T-helper 1 cell treated with Interleukin-12 subunit alpha and Interleukin-12 subunit beta and Interleukin-4 antibody, amounts not matched to agents 30 μg/mL and 1 μg/mL, for 36 hours (primary cell): ENCODE data around the gene TRAF1.

ENCODE experiments used
- H3K27ac Mint-ChIP-seq: one replicate; pipeline ENCODE4 v1.8.0; 2021; ENCODE audit warnings: mild to moderate bottlenecking, mixed read lengths
- H3K27me3 Mint-ChIP-seq: one replicate; pipeline ENCODE4 v1.8.0; 2021; ENCODE audit warnings: low read depth, mixed read lengths
- H3K36me3 Mint-ChIP-seq: one replicate; pipeline ENCODE4 v1.8.0; 2021; ENCODE audit warnings: low read depth, mixed read lengths
- H3K4me1 Mint-ChIP-seq: one replicate; pipeline ENCODE4 v1.8.0; 2021; ENCODE audit warnings: low read depth, mixed read lengths
- H3K4me3 Mint-ChIP-seq: one replicate; pipeline ENCODE4 v1.8.0; 2021; ENCODE audit warnings: mild to moderate bottlenecking, moderate library complexity, mixed read lengths
- H3K9me3 Mint-ChIP-seq: one replicate; pipeline ENCODE4 v1.8.0; 2021; ENCODE audit warnings: mixed read lengths

The TRAF1 gene

DNA sequence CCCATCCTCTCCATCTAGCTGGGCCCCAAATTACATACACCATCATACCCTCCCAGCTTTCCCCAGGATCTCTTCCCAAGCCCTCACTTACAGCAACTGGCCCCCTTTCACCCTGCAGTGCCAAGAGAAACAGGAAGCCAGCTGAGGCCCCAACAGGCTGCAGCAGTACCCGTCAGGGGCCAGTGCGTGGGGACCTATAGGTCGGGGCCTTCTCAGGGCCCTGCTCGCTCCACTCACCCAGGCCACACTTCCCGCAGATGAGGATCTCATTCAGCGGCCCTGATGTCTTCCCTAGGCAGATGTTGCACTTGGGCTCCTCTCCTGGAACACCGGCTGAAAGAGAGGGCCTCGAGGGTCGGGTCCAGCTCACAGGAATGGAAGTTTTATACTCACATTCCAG, 56.4 kb downstream of the TRAF1 start:
- H3K27me3 Mint-ChIP-seq = no peaks in the 10 kb centered on the region
- H3K36me3 Mint-ChIP-seq = peaks cover 58% of the 10 kb centered on the region
- H3K27ac Mint-ChIP-seq = peak overlapping the region; percentile 52
- no peaks in the 10 kb centered on the region for H3K9me3 Mint-ChIP-seq
- H3K4me1 Mint-ChIP-seq = peaks cover 47% of the 10 kb centered on the region
- no peak overlapping the region for H3K4me3 Mint-ChIP-seq

DNA sequence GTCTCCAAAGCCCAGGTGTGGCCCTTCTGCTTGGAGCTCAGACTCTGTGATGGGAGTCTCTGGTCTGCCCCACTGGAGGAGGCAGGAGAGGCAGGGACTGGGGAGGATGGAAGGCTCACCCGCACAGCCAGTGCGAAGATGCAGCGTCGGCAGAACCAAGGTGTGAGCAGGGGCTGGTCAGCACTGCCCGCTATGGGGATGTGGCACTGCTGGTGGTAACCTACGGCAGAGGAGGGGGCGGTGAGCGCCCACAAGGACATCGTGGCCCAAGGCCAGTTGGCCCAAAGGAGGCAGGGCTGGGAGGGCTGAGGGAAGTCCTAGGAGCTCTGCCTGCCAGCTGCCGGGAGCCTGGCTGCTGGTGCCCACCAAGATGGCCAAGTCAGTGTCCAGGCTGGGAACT, 56.9 kb downstream of the TRAF1 start:
- H3K27ac Mint-ChIP-seq = peak overlapping the region; percentile 59
- peaks cover 55% of the 10 kb centered on the region for H3K36me3 Mint-ChIP-seq
- H3K4me1 Mint-ChIP-seq = peaks cover 44% of the 10 kb centered on the region
- H3K9me3 Mint-ChIP-seq = no peaks in the 10 kb centered on the region
- H3K27me3 Mint-ChIP-seq = no peaks in the 10 kb centered on the region
- peak overlapping the region; percentile 85 for H3K4me3 Mint-ChIP-seq

DNA sequence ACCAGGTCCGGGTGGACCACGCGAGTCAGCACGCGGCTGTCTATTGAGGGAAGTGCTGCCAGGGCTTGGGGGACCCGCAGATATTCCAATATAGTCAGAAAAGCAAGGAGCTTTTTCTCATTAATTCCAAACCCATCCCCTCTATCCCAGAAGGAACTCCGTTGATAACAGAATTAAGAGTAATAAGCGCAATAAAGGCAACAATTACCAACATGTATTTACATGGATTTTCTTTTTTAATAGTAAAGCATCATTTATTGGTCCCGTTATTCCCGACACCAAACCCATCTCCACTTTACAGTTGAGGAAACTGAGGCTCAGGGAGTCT, 57.3 kb downstream of the TRAF1 start:
- H3K4me1 Mint-ChIP-seq = peaks cover 40% of the 10 kb centered on the region
- peaks cover 52% of the 10 kb centered on the region for H3K36me3 Mint-ChIP-seq
- H3K4me3 Mint-ChIP-seq = peak overlapping the region; percentile 85
- H3K27ac Mint-ChIP-seq = peak overlapping the region; percentile 89
- no peaks in the 10 kb centered on the region for H3K9me3 Mint-ChIP-seq
- no peaks in the 10 kb centered on the region for H3K27me3 Mint-ChIP-seq

DNA sequence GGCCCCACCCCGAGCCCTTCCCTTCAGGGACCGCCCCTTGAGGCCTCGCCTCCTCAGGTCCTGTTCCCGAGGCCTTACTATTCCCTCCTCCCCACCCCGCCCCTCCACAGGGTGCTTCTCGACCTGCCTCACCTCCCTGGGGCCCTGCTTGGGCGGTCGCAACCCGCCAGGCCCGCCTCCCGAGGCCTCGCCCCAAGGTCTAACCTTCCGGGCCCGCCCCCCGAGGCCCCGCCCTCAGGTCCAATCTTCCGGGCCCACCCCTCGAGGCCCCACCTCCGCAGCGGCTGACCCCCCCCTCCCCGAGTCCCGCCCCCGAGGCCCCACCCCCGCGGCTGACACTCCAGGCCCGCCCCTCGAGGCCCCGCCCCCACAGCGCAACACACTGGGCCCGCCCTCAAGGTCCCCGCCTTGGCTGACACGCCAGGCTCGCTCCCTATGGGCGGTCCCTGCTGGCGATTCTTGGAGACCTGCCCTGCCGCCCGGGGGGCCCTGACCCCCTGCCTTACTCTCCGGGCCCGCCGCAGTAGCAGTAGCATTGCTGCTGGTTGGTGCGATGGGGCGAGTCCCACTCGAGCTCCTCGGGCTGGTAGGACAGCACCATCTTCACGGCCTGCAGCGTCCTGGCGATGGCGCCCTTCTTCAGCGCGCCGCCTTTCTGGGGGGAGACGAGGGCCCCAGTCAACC, 57.8 kb downstream of the TRAF1 start:
- Mint-ChIP-seq H3K4me3 (peak overlapping the region; percentile 85), H3K4me1 (peaks cover 35% of the 10 kb centered on the region), H3K27ac (peak overlapping the region; percentile 89), H3K36me3 (peaks cover 52% of the 10 kb centered on the region), H3K9me3 (no peaks in the 10 kb centered on the region), H3K27me3 (no peaks in the 10 kb centered on the region)

DNA sequence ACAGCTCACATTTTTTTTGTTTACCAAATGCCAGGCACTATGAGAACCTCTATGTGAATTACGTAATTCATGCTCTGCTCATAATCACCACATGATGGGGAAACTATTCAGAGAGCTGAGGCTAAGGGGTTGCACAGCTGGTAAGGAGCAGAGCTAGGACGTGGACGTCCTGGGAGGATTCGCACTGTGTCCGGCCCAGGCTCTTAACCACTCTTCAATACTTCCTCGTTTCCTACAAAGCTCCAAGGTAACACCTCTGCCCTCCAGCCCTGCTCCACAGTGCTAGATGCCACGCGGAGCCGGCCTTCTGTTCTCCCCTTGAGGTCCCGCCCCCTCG, 58.3 kb downstream of the TRAF1 start:
- Mint-ChIP-seq H3K27ac (peak overlapping the region; percentile 79), H3K4me1 (peaks cover 29% of the 10 kb centered on the region), H3K36me3 (peaks cover 51% of the 10 kb centered on the region), H3K27me3 (no peaks in the 10 kb centered on the region), H3K9me3 (no peaks in the 10 kb centered on the region), H3K4me3 (peak overlapping the region; percentile 63)

DNA sequence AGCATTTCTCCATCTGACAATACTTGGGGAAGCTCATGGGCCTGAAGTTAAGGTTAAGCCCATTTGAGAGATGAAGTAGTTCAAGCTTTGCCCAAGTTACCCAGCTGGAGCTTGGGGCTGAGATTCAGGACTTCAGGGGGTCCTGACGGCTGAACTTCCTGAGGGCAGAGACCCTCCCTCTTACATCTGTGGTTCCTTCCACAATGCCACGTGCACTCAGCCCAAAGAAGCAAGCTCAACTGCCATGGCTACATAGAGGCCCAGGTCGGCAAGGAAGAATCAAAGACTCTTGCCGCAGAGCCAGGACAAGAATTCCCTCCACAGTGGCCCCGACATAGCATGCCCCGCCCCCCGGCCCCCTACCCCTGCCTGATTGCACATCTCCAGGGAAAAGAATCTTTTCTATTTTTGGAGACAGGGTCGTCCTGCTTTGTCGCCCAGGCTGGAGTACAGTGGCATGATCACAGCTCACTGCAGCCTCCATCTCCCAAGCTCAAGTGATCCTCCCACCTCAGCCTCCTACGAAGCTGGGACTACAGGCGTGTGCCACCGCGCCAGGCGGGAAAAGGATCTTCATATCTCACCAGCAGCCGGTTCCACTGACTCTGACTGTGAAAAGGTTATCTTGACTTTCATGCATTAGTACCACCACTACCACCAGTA, 58.8 kb downstream of the TRAF1 start:
- peak overlapping the region; percentile 63 for H3K4me3 Mint-ChIP-seq
- no peaks in the 10 kb centered on the region for H3K27me3 Mint-ChIP-seq
- H3K36me3 Mint-ChIP-seq = peaks cover 52% of the 10 kb centered on the region
- H3K9me3 Mint-ChIP-seq = no peaks in the 10 kb centered on the region
- peaks cover 24% of the 10 kb centered on the region for H3K4me1 Mint-ChIP-seq
- peak overlapping the region; percentile 79 for H3K27ac Mint-ChIP-seq

DNA sequence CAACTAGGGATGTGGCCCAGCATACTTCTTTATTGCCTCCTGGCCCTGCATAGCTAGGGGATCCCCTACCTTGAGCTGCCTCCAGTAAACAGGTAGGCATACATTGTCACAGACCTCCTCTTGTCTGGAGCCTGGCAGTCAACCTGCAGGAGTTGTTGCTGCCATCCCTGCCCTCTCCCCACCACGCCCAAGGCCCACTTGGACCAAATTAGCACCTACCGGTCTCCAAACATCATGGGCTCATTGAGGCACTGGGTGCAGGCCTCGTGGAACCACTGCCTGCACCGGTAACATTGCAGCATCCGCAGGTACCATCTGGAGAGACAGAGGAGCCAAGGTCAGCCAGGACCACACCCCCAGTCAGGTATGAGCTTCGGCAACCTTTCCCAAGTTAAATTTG, 59.9 kb downstream of the TRAF1 start:
- Mint-ChIP-seq H3K27ac (peak overlapping the region; percentile 49), H3K27me3 (no peaks in the 10 kb centered on the region), H3K36me3 (peaks cover 50% of the 10 kb centered on the region), H3K9me3 (no peaks in the 10 kb centered on the region), H3K4me3 (no peak overlapping the region), H3K4me1 (peaks cover 17% of the 10 kb centered on the region)

DNA sequence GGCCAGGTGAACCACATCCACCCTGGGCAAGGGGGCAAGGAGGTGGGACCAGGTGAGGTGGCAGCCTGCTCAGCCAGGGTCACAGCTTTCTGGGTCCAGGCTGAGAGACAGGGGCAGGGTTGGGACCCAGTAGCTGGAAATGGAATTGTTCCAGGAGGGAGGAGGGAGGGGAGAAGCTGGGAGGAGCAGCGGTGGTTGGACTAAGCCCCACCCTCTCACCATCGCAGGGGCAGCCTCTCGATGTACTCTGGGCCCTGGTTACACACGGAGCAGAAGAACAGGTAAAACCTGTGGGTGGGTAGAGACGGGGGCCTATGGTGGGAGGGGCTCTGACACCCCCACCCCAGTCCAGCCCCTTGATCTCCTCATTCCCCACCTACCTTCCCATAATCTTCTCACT, 60.8 kb downstream of the TRAF1 start:
- Mint-ChIP-seq H3K27ac (no peak overlapping the region), H3K9me3 (no peaks in the 10 kb centered on the region), H3K4me3 (no peak overlapping the region), H3K4me1 (peaks cover 13% of the 10 kb centered on the region), H3K27me3 (no peaks in the 10 kb centered on the region), H3K36me3 (peaks cover 49% of the 10 kb centered on the region)

DNA sequence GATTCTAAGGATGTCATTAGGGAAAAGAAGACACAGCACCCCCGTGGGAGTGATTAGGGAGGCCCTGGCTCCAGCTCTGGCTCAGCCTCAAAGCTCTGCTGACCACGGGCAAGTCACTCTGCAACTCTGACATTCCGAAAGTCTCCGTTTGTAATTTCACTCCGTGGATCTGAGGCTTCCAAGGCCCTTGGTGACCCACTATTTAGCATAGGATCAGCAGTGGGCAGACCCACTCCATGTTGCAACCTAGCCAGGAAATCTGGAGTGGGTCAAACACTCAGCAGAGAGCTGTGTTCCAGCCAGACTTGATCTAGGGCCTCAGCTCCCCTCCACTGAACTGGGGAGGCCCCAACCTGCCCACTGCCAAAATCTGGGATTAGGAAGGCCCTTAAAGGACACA, 61.4 kb downstream of the TRAF1 start:
- H3K27ac Mint-ChIP-seq = no peak overlapping the region
- H3K9me3 Mint-ChIP-seq = no peaks in the 10 kb centered on the region
- no peaks in the 10 kb centered on the region for H3K27me3 Mint-ChIP-seq
- H3K36me3 Mint-ChIP-seq = peaks cover 54% of the 10 kb centered on the region
- no peak overlapping the region for H3K4me3 Mint-ChIP-seq
- peaks cover 13% of the 10 kb centered on the region for H3K4me1 Mint-ChIP-seq

DNA sequence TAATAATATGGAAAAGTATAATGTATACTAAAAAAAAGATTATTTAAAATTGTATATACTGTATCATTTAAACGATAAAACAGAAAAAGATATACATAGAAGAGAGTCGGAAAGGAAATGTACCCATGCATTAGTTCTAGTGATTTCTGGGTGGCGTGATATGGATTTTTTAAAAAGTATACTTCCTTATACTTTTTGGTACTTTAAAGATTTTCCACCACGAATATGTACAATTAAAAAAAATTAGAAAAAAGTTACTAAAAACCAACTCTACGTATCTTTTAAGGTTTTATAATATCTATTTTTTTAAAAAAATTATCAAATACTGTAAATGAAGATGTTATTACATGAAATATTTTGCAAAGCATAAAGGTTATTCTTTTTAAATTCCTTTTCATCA, 61.9 kb downstream of the TRAF1 start:
- Mint-ChIP-seq H3K36me3 (peaks cover 56% of the 10 kb centered on the region), H3K9me3 (no peaks in the 10 kb centered on the region), H3K27ac (no peak overlapping the region), H3K4me3 (no peak overlapping the region), H3K27me3 (no peaks in the 10 kb centered on the region), H3K4me1 (peaks cover 12% of the 10 kb centered on the region)

DNA sequence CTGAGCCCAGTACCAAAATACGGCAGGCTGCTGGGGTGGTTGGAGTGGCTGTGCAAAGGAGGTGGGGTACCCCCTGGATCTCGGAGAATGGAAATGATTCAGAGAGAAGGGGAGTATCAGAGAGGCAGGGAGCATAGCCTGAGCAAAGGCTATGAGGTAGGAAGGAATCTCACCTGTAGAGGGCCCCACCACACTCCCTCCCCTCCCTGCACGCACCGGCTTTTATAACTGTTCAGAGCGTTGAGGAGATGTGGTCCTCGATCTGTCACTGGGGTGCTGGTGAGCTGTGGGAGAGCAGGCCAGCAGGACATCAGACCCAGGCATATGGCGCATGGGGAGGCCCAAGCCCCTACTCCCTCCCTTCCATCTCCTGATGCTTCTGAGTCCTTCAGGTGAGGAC, 62.8 kb downstream of the TRAF1 start:
- Mint-ChIP-seq H3K4me3 (no peak overlapping the region), H3K4me1 (peaks cover 6% of the 10 kb centered on the region), H3K36me3 (peaks cover 52% of the 10 kb centered on the region), H3K9me3 (no peaks in the 10 kb centered on the region), H3K27ac (no peak overlapping the region), H3K27me3 (no peaks in the 10 kb centered on the region)

DNA sequence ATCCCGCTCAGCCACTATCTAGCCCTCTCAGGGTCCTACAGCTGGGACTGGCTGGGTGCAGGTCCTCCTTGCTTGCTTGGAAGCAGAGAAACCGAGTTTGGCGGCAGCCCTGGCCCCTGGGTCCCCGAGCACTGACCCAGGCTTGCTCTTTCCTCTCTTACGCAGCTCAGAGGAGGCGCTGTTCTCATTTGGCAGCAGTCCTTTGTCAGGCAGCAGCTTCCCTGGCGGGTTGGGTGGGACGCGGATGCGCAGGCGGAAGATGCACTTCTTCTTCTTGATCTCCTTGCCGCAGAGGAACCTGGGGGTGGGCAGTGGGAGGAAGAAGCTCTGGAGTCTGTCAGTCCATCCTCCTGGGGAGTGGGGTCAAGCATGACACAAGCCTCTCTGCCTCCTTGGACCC, 64.1 kb downstream of the TRAF1 start:
- Mint-ChIP-seq H3K27ac (no peak overlapping the region), H3K36me3 (peaks cover 57% of the 10 kb centered on the region), H3K4me3 (no peak overlapping the region), H3K27me3 (no peaks in the 10 kb centered on the region), H3K4me1 (peaks cover 3% of the 10 kb centered on the region), H3K9me3 (no peaks in the 10 kb centered on the region)

DNA sequence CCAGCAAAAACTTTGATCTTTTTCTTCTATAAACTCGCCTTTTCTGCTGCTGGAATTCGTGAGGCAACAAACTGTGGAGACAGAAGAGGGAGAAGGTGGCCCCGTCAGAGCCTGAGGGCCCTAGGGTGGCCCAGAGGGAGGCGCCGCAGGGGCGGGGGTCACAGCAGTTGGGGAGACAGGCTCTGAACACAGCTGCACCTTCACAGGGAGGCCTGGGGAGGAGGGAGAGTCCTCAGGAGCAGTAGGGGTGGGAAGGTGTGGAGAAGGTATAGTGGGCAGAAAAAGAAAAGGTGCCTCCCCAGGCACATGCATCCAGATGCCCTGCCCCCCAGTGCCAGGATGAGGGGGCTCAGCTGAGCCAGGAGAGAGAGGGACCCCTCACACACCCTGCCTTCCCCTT, 64.7 kb downstream of the TRAF1 start:
- H3K36me3 Mint-ChIP-seq = peaks cover 59% of the 10 kb centered on the region
- no peaks in the 10 kb centered on the region for H3K9me3 Mint-ChIP-seq
- no peak overlapping the region for H3K4me3 Mint-ChIP-seq
- no peaks in the 10 kb centered on the region for H3K27me3 Mint-ChIP-seq
- peaks cover 3% of the 10 kb centered on the region for H3K4me1 Mint-ChIP-seq
- no peak overlapping the region for H3K27ac Mint-ChIP-seq

DNA sequence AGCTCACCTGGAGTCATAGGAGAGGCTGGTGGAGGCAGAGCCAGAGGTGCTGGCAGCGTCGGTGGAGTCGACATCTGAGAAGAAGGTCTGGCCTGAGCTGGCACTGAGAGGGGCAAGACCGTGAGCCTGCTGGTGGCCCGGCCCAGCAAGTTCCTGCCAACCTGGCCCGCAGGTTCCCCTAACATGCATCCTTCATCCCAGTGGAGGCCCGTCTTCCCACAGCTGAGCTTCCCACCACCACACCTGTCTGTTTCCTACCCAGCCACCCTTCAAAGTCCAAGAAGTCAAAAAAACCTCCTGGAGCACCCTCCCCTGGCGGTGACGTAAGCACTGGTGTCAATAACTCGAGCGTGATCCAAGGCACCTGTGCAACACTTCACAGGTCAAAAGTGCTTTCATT, 66.5 kb downstream of the TRAF1 start:
- H3K9me3 Mint-ChIP-seq = no peaks in the 10 kb centered on the region
- H3K27me3 Mint-ChIP-seq = no peaks in the 10 kb centered on the region
- no peak overlapping the region for H3K27ac Mint-ChIP-seq
- no peak overlapping the region for H3K4me3 Mint-ChIP-seq
- peaks cover 61% of the 10 kb centered on the region for H3K36me3 Mint-ChIP-seq
- peaks cover 3% of the 10 kb centered on the region for H3K4me1 Mint-ChIP-seq

DNA sequence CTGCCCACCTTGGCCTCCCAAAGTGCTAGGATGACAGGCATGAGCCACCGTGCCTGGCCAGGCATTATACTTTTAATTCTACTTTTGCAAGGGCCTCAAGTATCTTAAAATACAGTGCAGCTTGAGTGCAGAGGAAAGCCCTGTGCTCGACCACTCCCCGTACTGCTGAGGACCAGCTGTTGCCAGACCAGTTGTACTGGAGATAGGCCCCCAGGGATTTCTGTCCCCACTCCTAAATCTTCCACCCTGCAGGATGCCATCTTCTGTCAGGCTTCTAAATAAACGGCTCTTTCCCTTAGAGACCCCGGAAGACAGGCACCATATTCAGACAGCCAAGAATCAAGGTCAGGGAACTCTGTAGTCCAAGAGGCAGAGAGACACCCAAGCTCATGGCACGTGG, 67.2 kb downstream of the TRAF1 start:
- no peak overlapping the region for H3K27ac Mint-ChIP-seq
- no peaks in the 10 kb centered on the region for H3K27me3 Mint-ChIP-seq
- H3K9me3 Mint-ChIP-seq = no peaks in the 10 kb centered on the region
- peaks cover 64% of the 10 kb centered on the region for H3K36me3 Mint-ChIP-seq
- no peak overlapping the region for H3K4me3 Mint-ChIP-seq
- H3K4me1 Mint-ChIP-seq = peaks cover 4% of the 10 kb centered on the region
